Measurements from ENCODE around the gene POMT1.
"Not testable (repeated sequence)": the region's sequence is repeated elsewhere in the genome, so short reads cannot be mapped to it uniquely, and the experiment has no call there.

GRCh38 chr9:131455655-131456054 is 47.1 kb upstream of the POMT1 start:
- TF ChIP-seq, protein P1, sequence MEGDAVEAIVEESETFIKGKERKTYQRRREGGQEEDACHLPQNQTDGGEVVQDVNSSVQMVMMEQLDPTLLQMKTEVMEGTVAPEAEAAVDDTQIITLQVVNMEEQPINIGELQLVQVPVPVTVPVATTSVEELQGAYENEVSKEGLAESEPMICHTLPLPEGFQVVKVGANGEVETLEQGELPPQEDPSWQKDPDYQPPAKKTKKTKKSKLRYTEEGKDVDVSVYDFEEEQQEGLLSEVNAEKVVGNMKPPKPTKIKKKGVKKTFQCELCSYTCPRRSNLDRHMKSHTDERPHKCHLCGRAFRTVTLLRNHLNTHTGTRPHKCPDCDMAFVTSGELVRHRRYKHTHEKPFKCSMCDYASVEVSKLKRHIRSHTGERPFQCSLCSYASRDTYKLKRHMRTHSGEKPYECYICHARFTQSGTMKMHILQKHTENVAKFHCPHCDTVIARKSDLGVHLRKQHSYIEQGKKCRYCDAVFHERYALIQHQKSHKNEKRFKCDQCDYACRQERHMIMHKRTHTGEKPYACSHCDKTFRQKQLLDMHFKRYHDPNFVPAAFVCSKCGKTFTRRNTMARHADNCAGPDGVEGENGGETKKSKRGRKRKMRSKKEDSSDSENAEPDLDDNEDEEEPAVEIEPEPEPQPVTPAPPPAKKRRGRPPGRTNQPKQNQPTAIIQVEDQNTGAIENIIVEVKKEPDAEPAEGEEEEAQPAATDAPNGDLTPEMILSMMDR (IDR thresholded peaks at IDR 0.05; ENCODE audit: insufficient read depth, low read length, poor library complexity, severe bottlenecking): not testable (repeated sequence)
- TF ChIP-seq EZH2phosphoT487 (conservative IDR thresholded peaks at IDR 0.05; ENCODE audit: low read length): not testable (repeated sequence)

All from SU-DHL-6 (cell line).